ENCODE results near the gene NFATC1.

Gene NFATC1

GRCh38 chr18:79395761-79396404 lies at the start of gene NFATC1:
Gene NFATC1, plus strand, starts transcription at chr18:79395930. Its CDS starts 295 bp downstream, at chr18:79396225.
- no peak for DNase-seq (ENCODE audit: low read depth)

- DNase-seq (ENCODE audit: low read depth): no peak
Observed at GRCh38 chr18:79345981-79346380, 49.7 kb upstream of the NFATC1 start.

GRCh38 chr18:79348066-79348465 lies 47.7 kb upstream of the NFATC1 start:
- no peak for DNase-seq (ENCODE audit: low read depth)

GRCh38 chr18:79352432-79352831 lies 43.3 kb upstream of the NFATC1 start:
- no peak for DNase-seq (ENCODE audit: low read depth)

- no peak for DNase-seq (ENCODE audit: low read depth)
Observed at GRCh38 chr18:79353267-79353666, 42.5 kb upstream of the NFATC1 start.

- DNase-seq (ENCODE audit: low read depth): no peak
Observed at GRCh38 chr18:79354350-79354749, 41.4 kb upstream of the NFATC1 start.

- no peak for DNase-seq (ENCODE audit: low read depth)
Observed at GRCh38 chr18:79355433-79356335, 40.0 kb upstream of the NFATC1 start.

GRCh38 chr18:79356435-79356834 lies 39.3 kb upstream of the NFATC1 start:
- no peak for DNase-seq (ENCODE audit: low read depth)

GRCh38 chr18:79360933-79361332 lies 34.8 kb upstream of the NFATC1 start:
- no peak for DNase-seq (ENCODE audit: low read depth)

GRCh38 chr18:79361766-79362522 lies 33.8 kb upstream of the NFATC1 start:
- no peak for DNase-seq (ENCODE audit: low read depth)

GRCh38 chr18:79365701-79366100 lies 30.0 kb upstream of the NFATC1 start:
- no peak for DNase-seq (ENCODE audit: low read depth)

- DNase-seq (ENCODE audit: low read depth): no peak
Observed at GRCh38 chr18:79366177-79367094, 29.3 kb upstream of the NFATC1 start.

- no peak for DNase-seq (ENCODE audit: low read depth)
Observed at GRCh38 chr18:79367480-79367879, 28.2 kb upstream of the NFATC1 start.

GRCh38 chr18:79367989-79368388 lies 27.7 kb upstream of the NFATC1 start:
- no peak for DNase-seq (ENCODE audit: low read depth)

GRCh38 chr18:79368681-79369080 lies 27.0 kb upstream of the NFATC1 start:
- no peak for DNase-seq (ENCODE audit: low read depth)

- DNase-seq (ENCODE audit: low read depth): no peak
Observed at GRCh38 chr18:79371561-79372121, 24.1 kb upstream of the NFATC1 start.

- DNase-seq (ENCODE audit: low read depth): no peak
Observed at GRCh38 chr18:79372461-79372860, 23.3 kb upstream of the NFATC1 start.

GRCh38 chr18:79372991-79373390 lies 22.7 kb upstream of the NFATC1 start:
- no peak for DNase-seq (ENCODE audit: low read depth)

GRCh38 chr18:79373736-79374135 lies 22.0 kb upstream of the NFATC1 start:
- DNase-seq (ENCODE audit: low read depth): no peak

- DNase-seq (ENCODE audit: low read depth): no peak
Observed at GRCh38 chr18:79374408-79375171, 21.1 kb upstream of the NFATC1 start.

Data from stimulated activated CD8-positive, alpha-beta memory T cell treated with anti-CD3 and anti-CD28 coated beads, Interleukin-15, amount 100 ng/mL, for 1 hour (primary cell).